ENCODE results near the gene HECTD1.
A peak's percentile ranks its signal among the peaks of the same experiment; 100 is the strongest.

Gene HECTD1

DNA sequence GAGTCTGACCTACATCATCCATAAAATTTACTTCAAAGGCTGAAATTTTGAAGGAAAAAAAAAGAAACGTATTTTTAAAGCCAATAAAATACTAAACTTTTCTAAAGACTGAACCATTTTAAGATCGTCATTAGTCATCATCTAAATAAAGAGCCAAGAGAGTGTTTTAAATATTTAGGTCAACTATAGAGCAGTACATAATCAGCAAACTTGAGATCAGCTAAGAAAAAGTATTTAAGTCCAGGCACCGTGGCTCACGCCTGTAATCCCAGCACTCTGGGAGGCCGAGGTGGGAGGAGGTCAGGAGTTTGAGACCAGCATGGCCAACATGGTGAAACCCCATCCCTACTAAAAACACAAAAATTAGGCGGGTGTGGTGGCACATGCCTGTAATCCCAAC lies 35.5 kb downstream of the HECTD1 start:
- no peak overlapping the region for H3K27ac ChIP-seq
- no peak for TF ChIP-seq CTCF (conservative IDR thresholded peaks at IDR 0.05)

GRCh38 chr14:31170411-31170810 lies 37.2 kb downstream of the HECTD1 start:
- no peak for TF ChIP-seq CTCF (conservative IDR thresholded peaks at IDR 0.05)
- H3K27ac ChIP-seq, result no peak overlapping the region

GRCh38 chr14:31169877-31170276 lies 37.7 kb downstream of the HECTD1 start:
- TF ChIP-seq CTCF (conservative IDR thresholded peaks at IDR 0.05), result no peak
- H3K27ac ChIP-seq, result no peak overlapping the region

DNA sequence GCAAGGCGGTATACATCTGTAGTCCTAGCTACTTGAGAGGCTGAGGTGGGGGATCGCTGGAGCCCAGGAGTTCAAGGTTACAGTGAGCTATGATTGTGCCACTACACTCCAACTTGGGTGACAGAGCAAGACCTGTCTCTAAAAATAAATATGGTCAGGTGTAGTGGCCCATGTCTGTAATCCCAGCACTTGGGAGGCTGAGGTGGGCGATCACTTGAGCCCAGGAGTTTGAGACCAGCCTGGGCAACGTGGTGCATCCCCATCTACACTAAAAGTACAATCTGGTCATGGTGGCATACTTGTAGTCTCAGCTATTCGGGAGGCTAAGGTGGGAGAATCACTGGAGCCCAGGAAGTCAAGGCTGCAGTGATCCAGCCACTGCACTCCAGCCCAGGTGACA lies 40.6 kb downstream of the HECTD1 start:
- no peak overlapping the region for H3K27ac ChIP-seq
- TF ChIP-seq CTCF (conservative IDR thresholded peaks at IDR 0.05), result no peak

DNA sequence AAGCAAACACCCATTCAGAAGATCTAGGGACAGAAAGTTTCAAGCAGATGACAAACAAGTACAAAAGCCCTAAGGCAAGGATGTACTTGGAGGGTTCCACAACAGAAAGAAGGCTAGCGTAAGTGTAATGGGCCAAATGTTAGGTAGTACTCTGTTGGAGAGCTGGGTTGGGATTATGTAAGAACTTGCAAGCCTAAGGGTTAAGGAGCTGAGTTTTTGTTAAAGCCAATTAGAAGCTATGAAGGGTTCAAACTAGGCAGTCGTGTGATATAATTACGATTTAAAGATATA lies 41.4 kb downstream of the HECTD1 start:
- peak overlapping the region; percentile 84; the same call in 1 of the 2 replicates for H3K27ac ChIP-seq
- TF ChIP-seq CTCF (conservative IDR thresholded peaks at IDR 0.05), result no peak

GRCh38 chr14:31164115-31164514 lies 43.5 kb downstream of the HECTD1 start:
- peak overlapping the region; percentile 84 for H3K27ac ChIP-seq
- no peak for TF ChIP-seq CTCF (conservative IDR thresholded peaks at IDR 0.05)

DNA sequence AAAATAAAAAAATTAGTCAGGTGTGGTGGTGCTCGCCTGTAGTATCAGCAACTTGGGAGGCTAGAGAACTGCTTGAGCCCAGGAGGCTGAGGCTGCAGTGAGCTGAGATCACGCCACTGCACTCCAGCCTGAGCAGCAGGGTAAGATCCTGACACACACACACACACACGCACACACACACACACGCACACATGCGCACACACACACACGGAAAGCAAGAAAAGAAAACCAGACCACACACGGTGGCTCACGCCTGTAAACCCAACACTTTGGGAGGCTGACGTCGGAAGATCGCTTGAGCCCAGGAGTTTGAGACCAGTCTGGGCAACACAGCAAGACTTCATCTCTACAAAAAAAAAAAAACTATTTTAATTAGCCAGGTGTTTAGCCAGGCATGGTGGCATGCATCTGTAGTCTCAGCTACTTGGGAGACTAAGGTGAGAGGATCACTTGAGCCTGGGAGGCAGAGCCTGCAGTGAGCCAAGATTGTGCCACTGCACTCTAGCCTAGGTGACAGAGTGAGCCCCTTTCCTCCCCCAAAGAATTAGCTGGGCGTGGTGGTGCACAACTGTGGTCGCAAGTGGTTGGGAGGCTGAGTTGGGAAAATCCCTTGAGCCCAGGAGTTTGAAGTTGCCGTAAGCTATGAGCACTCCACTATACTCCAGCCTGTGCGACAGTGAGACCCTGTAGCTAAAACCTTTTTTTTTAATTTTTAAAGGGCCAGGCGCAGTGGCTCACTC lies 44.5 kb downstream of the HECTD1 start:
- no peak for TF ChIP-seq CTCF (conservative IDR thresholded peaks at IDR 0.05)
- peak overlapping the region; percentile 84 for H3K27ac ChIP-seq

All from VCaP (cell line).